HG02798 (cell line): ENCODE results near the gene COG2.
"Not testable (repeated sequence)": the region's sequence is repeated elsewhere in the genome, so short reads cannot be mapped to it uniquely, and the experiment has no call there.

ENCODE experiments used
- ATAC-seq: cut with Tn5 transposase; IDR thresholded peaks from one replicate; pipeline ENCODE4 v1.9.1; 2021; ENCODE audit warnings: mild to moderate bottlenecking; ENCODE audit not compliant: unreplicated experiment, poor library complexity

The COG2 gene

DNA sequence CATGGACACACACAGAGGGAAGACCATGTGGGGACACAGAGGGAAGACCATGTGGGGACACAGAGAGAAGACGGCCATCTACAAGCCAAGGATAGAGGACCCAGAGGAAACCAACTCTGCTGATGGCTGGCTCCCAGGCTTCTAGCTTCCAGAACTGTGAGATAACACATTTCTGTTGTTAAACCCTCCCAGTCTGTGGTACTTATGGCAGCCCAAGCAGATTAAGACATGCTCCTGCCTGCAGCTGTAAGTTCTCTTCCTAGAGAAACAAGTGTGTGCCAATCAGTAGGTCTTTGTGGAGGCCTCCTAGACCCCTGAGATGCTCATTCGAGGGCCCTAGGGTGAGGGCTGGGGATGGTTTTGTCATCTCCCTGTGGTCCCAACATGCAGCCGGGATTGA lies 69.0 kb downstream of the COG2 start:
- ATAC-seq, result no peak

DNA sequence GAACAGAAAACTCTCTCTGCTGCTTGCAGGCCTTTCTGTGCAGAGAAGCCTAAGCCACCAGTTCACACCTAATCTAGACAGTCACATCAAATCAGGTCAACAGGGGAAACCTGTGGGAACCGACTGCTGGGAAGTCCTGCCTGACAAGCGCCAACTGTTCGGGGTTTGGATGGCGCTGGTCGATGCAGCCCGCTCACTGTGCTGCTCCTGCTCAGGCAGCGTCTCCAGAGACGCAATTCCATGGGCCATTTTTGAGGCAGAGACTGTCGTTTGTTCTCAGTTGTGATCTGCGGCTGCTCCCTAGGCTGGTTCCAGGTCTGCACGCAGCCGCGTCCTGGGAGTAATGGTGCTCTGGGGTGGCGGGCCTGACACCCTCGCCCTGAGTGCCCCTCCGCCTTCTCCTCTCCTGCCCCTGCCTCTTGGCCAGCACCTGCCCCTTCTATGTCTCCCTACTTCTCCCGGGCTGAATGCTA lies 70.2 kb downstream of the COG2 start:
- no peak for ATAC-seq

DNA sequence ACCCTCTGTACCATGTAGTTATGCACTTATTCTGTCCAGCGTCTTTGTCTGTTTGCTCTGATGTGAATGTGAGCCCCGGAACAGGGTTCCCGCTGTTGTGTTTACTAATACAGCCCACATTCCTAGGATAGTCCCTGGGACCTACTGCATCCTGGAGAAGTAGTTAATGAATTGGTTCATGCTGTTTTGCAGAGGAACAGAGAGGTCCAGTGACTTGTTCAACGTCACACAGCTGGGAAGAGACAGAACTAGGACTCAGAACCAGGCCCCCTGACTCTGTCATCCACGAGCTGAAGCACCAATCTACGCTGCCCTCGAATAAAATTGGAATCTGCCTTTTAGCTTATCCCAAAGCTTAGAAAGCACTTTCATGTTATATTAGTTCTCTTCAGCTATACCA lies 70.9 kb downstream of the COG2 start:
- ATAC-seq, result no peak

DNA sequence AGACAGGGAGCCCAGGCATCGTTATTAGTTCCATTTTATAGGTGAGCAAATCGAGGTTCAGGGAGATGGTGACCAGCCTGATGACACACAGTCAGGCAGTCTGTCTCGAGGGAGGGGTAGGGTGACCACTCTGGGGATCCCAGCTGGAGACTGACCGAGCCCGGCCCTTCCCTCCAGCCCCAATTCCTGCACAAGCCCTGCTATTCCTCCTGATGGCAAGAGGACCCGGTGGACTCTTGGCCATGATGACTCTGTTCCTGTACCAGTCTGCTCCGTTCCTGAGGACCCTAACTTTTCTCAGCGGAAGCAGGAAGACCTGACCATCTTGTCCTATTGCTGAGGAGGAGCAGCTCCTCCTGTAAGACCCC lies 71.2 kb downstream of the COG2 start:
- no peak for ATAC-seq

DNA sequence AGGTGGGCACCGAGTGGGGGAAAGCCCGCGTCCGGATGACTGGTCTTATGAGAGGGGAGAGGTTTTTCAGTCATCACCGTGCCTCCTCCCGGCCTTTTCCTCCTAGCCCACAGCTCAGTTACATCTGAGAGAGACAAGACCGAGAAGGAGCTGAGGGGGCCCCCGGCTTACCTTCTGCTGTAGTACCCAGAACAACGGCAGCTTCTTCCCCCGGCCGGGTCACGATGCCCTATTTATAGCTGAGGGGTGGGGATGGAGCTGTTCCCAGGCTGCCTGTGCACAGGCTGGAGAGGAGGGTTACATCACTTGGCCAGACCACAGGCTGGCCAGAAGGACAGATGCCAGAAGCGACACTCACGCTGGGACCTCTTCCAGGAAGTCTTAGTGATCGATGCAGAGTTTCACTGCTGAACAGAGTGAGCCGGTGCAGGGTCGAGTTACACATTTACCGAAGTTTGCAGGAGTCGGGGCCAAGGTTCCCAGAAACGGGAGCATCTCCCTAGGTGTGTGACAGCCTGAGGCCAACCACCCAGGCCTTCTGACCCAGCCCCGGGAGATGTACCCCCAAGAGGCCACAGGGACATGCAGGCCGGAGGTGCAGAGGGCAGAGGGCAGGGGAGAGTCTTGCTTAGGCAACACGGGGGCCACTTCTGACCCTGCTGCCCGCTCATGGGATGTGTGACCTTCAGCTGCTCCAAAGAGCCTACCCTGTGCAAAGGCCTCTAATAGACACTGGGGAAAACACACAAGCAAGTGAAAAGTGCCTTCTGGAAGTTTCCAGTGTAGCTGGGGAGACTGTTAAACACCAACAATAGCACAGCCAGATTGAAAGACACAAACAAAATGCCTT lies 71.9 kb downstream of the COG2 start, which contains the start of gene AGT:
TSS of gene AGT (minus strand) at position 208 of the 850 bp plus-strand sequence. CDS start 3,299 bp downstream, outside the sequence.
- no peak for ATAC-seq

DNA sequence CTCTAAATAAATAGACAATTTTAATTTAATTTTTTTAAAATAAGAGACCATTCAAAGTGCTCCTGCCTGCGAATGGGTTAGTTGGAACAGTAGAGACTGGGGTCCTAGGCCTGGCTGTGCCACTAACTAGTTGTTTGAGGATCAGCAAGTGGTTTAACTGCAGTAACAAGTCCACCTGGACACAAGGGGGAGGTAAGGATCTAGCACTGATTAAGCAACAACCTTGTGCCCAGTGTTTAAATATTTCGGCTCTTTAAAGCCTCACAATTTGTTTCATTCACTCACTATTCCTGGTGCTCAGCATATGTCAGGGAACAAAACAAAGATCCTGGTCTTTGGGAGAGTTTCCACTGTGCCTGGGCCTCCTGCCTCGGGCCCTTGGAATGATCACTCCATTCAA lies 73.2 kb downstream of the COG2 start:
- ATAC-seq, result no peak

DNA sequence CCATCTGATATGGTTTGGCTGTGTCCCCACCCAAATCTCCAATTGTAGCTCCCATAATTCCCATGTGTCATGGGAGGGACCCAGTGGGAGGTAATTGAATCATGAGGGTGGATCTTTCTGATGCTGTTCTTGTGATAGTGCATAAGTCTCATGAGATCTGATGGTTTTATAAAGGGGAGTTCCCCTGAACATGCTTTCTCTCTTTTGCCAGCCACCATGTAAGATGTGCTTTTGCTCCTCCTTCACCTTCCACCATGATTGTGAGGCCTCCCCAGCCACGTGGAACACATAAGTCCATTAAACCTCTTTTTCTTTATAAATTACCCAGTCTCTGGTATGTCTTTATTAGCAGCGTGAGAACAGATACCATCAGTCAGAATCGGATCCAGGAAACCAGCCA lies 74.2 kb downstream of the COG2 start:
- ATAC-seq, result not testable (repeated sequence)

DNA sequence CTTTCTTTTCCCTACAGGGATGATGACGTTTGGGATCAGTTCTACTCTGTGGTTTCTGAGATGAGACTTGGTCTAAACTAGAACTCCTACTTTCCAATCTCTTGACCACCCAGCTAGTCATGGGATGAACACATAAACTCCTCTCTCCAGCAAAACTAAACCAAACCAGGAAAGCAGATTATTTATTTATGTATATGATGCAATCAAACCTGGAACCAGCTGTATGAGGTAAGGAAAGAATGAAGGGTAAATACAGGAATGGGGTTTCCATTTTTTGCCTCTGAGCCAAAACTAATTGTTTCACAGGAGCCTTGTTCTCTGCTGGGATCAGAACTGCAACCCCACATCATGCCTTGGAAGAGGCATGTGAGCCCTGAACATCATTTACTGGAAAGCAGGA lies 75.0 kb downstream of the COG2 start:
- no peak for ATAC-seq

DNA sequence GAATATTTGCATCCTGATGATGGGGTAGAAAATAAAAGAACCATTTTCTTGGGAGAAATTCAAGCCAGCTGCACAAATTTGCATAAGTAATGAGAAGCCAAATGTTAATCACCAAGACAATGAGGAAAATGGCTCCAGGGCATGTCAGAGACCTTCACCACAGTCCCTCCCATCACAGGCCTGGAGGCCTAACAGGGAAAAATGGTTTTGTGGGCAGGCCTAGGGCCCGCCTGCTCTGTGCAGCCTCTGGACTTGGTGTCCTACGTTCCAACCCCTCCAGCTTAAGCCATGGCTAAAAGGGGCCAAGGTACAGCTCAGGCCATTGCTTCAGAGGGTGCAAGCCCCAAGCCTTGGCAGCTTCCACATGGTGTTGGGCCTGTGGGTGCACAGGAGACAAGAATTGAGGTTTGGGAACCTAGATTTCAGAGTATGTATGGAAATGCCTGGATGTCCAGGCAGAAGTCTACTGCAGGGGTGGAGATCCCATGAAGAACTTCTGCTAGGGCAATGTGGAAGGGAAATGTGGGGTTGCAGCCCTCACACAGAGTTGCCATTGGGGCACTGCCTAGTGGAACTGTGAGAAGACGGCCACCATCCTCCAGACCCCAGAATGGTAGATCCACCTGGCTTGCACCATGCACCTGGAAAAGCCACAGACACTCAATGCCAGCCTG lies 79.7 kb downstream of the COG2 start:
- not testable (repeated sequence) for ATAC-seq

DNA sequence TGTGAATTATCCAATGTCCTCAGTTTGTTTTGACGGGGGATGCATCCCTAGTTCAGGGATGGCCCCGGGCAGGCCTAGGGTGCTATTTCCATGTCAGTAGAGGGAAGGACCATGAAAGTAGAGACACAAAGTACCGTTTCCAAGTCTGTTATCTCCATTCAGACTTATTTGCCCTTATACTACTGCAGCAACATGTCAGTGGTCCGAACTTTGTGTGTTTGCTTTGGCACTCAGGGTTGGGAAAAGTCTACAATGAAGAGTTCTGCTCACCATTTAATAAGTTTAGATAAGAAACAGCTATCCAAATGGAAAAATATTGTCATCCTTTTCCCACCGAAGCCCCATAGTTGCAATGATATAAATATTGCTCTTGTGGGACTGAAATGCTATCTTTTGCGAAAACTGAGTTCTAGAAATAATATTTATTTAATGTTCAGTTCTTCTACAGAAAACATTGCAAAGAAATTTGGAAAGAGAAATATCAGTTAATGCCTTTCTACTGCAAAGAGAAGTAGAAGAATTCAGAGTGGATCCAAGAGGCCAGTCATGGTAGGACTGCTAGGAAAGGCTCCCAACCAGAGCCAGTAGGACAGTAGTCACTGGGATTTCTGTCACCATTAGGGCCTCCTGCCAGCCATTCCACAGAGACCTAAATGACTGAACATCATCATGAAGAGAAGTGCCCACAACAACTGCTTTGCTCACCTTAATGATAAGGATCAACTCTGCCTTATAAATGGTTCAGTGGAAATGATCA lies 83.2 kb downstream of the COG2 start:
- ATAC-seq, result no peak

DNA sequence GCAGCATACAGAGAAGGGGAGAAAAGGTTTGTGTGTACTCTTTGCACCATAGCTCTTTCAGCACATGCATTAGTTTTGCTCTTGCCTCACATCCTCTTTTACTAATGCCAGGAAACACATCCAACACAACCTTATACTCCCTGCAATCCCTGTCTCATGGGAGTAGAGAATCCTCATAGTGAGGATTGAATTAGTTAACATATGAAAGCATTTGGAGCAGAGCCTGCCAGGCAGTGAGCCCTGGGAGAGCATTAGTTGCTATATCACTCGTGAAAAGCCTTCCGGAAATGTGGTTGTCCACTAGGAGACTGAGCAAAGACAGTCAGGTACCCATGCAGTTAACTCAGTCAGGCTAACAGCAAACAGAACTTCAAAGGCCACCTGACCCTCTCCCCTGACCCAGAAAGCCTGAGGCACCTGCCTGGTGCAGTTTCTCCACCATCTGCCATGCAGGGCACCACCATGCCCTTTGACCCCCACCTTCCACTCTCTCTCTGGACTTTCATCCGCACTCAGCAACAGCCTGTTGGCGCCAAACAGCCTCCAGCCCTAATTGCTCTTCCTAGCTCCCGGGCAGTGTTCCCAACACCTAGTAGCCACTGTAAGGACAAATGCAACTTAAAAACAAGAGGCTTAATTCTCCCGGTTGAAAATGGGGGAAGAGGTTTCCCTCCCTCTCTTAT lies 86.6 kb downstream of the COG2 start:
- ATAC-seq, result no peak

DNA sequence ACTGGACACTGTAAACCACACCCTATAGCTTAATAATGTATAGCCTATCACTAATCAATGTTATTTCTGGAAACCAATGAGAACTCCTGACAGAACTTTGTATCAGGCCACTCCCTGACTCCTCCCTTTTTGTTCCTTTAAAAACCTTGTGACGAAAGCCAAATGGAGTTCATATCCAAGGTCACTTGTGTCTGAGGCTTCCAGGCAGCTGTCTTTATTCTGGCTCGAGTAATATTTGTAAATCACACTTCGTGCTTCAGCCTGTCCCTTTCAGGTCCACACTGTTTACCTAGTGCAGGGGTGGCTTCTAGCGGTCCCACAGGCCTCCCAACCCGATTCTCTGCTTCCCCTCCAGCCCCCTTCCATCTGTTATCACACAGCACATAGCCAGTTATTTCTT lies 88.7 kb downstream of the COG2 start:
- ATAC-seq, result no peak

DNA sequence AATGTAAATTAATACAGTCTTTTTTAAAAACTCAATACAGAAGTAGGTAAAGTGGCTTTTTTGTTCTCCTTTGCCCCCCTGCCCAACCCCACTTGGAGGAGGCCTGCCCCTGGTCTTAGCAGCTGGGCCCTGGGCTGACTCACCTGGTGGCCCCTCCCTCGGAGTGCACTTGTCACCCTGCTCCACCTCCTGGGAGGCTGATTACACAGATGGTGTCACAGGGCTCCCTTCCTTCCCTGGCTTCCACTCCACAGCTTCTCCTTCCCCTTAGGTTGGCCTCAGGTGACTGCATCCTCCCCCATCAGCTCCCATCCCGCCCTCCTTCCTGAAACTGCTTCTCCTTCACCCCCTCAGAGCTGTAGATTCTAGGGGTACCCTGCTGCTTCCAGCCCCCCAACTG lies 93.2 kb downstream of the COG2 start:
- no peak for ATAC-seq

DNA sequence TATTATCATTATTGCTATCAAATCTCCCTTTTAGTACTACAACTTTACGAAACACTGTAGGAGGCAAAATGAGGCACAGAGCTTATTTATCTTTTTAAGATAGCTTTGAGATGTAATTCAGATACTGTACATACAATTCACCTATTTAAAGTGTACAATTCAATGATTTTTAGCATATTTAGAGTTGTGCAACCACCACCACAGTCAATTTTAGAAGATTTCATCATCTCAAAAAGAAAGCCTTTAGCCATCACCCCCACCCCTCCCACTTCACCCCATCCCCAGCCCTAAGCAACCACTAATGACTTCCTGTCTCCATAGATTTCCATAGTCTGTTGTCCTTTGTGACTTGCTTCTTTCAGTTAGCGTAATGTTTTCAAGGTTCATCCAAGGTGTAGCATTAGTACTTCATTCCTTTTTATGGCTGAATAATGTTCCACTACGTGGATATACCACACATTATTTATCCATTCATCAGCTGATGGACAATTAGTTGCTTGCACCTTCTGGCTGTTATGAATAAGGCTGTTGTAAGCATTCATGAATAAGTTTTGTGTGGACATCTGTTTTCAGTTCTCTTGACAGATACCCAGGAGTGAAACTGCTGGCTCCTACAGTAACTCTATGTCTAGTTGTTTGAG lies 95.5 kb downstream of the COG2 start:
- no peak for ATAC-seq

DNA sequence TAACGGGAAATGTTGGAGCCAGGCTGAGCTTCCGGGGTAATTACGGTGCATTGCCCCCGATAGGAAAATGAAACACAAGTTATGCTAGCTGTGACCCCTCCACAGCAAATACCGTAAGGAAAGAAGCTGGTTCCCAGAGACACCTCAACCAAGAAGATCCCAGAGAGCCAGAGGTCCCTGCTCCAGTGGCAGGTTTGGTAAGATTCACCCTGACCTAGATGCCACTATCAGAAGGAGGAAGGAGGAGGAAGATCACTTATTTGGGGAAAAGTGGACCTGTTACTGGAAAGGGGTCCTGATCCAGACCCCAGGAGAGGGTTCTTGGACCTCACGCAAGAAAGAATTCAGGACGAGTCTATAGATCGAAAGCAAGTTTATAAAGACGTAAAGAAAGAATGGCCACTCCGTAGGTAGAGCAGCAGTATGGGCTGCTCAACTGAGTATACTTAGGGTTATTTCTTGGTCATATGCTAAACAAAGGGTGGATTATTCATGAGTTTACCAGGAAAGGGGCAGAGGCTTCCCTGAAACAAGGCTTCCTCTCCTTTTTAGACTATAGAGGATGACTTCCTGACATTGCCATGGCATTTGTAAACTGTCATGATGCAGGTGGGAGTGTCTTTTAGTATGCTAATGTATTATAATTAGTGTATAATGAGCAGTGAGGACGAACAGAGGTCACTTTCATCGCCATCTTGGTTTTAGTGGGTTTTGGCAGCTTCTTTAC lies 97.4 kb downstream of the COG2 start:
- ATAC-seq, result no peak
